ENCODE data around the gene CYP46A1. TPM values are rescaled to one million over a fixed set of nuclear protein-coding genes. Genes with fewer than 3 reads are reported as not detected.

The CYP46A1 gene
- total and polyA plus RNA-seq, 7 donors: 0.09 to 1.5 (median 0.50) TPM

GRCh38 chr14:99764222-99764706 is 80.2 kb downstream of the CYP46A1 start:
- H3K4me1 ChIP-seq: peaks cover 7% of the 10 kb centered on the region
- H3K9me3 ChIP-seq: no peaks in the 10 kb centered on the region
- intact Hi-C loops (cut with DNase I): no loop called here
- no peak for DNase-seq
- TF ChIP-seq CTCF (IDR thresholded peaks at IDR 0.05): no peak
- WGBS, 3 donors: 88 to 93% (median 92%) methylated on average over 11 of the region's 11 CpGs
- no peak overlapping the region for H3K27ac ChIP-seq
- no peaks in the 10 kb centered on the region for H3K36me3 ChIP-seq (ENCODE audit: insufficient read depth in 1 of 2, low read depth in 1 of 2)
- no peaks in the 10 kb centered on the region for H3K27me3 ChIP-seq (ENCODE audit: insufficient read depth in 3 of 3, low read length in 2 of 3)
- ATAC-seq: no peak
- H3K4me3 ChIP-seq: no peak overlapping the region

DNA sequence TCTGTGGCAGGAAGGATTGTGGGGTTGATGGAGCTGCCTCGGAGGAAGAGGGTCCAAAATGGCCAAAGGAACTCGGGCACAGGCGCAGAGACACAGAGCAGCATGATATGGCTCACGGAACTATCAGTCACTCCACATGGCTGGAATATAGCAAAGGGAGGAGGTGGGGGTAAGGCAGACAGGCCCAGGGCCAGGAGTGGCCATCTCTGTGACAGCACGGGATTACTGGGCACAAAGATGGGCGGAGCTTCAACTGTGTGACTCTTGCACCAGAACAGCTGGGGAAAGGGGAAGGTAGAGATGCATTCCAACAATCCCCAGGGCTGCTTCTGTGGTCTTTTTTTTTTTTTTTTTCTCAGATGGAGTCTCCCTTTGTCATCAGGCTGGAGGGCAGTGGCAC is 84.3 kb downstream of the CYP46A1 start:
- WGBS, 3 donors: 56 to 71% (median 58%) methylated on average over 6 of the region's 6 CpGs
- no peaks in the 10 kb centered on the region for H3K27me3 ChIP-seq (ENCODE audit: insufficient read depth in 3 of 3, low read length in 2 of 3)

GRCh38 chr14:99769123-99769522 is 85.0 kb downstream of the CYP46A1 start:
- 78 to 93% (median 84%) methylated on average over 6 of the region's 6 CpGs for WGBS, 3 donors
- Histone ChIP-seq H3K9me3 (no peaks in the 10 kb centered on the region), H3K4me1 (peaks cover 14% of the 10 kb centered on the region), H3K27me3 (ENCODE audit: insufficient read depth in 3 of 3, low read length in 2 of 3) (no peaks in the 10 kb centered on the region), H3K27ac (no peak overlapping the region), H3K4me3 (no peak overlapping the region), H3K36me3 (ENCODE audit: insufficient read depth in 1 of 2, low read depth in 1 of 2) (no peaks in the 10 kb centered on the region)
- intact Hi-C loops (cut with DNase I): no loop called here
- no peak for DNase-seq
- no peak for ATAC-seq
- no peak for TF ChIP-seq CTCF (IDR thresholded peaks at IDR 0.05)

More for the DNA sequence above, 84.3 kb downstream of the CYP46A1 start:
- Histone ChIP-seq H3K9me3 (no peaks in the 10 kb centered on the region), H3K27ac (no peak overlapping the region), H3K4me1 (peaks cover 14% of the 10 kb centered on the region), H3K4me3 (no peak overlapping the region), H3K36me3 (ENCODE audit: insufficient read depth in 1 of 2, low read depth in 1 of 2) (no peaks in the 10 kb centered on the region)
- ATAC-seq (peak; percentile 52 to 83 (median 78)), DNase-seq (no peak)
- intact Hi-C loops (cut with DNase I): no loop called here
- no peak for TF ChIP-seq CTCF (IDR thresholded peaks at IDR 0.05)

DNA sequence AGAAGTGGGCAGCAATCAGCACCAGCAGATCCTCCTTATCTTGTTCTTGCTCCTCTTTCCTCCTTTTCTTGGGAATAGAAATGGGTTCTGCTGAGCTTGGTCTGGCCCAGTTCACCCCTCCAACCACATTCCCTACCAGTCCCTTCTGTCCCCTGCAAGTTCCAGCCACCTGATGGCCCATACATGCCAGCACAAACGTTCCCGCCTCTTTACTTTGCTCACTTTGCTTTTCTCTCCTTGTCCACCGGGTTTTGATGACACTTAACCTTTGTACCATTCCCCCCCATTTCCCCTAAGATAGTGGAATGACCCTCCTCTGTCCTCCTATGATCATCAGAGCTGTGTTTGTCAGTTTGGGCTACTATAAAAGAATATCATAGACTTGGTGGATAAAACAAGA is 85.7 kb downstream of the CYP46A1 start:
- H3K27me3 ChIP-seq (ENCODE audit: insufficient read depth in 3 of 3, low read length in 2 of 3): no peaks in the 10 kb centered on the region
- no peaks in the 10 kb centered on the region for H3K36me3 ChIP-seq (ENCODE audit: insufficient read depth in 1 of 2, low read depth in 1 of 2)
- 83 to 89% (median 87%) methylated on average over 3 of the region's 3 CpGs for WGBS, 3 donors
- H3K4me1 ChIP-seq: peaks cover 19% of the 10 kb centered on the region
- ATAC-seq (no peak), DNase-seq (no peak)
- no peak overlapping the region for H3K27ac ChIP-seq
- H3K9me3 ChIP-seq: no peaks in the 10 kb centered on the region
- H3K4me3 ChIP-seq: no peak overlapping the region
- TF ChIP-seq CTCF (IDR thresholded peaks at IDR 0.05): no peak
- intact Hi-C loops (cut with DNase I): no loop called here

Measured in psoas muscle (tissue), 8 donors.